Naive thymus-derived CD4-positive, alpha-beta T cell (primary cell): ENCODE data around the gene ADAP1. TPM values are rescaled to one million over a fixed set of nuclear protein-coding genes. Genes with fewer than 3 reads are reported as not detected.

Experiments used
- ATAC-seq: fragments of 150-1000 bp; cut with Tn5 transposase; 2 replicates; pipeline ENCODE4 v1.10.0; 2021; ENCODE audit warnings: mild to moderate bottlenecking, moderate library complexity
- CTCF ChIA-PET: fragments of 350-600 bp; sonication (Branson Sonifier 250); formaldehyde crosslinking; loops from one replicate; lab custom pipeline; 2021; ENCODE audit warnings: antibody characterized with exemption; lab: Charles Lee
- POLR2A ChIA-PET: fragments of 350-600 bp; sonication (Branson Sonifier 250); formaldehyde crosslinking; loops from one replicate; lab custom pipeline; 2021; ENCODE audit warnings: antibody characterized with exemption, inconsistent platforms; lab: Charles Lee
- DNase-seq, 9 donors: peaks; one replicate each; pipeline versions ENCODE4 v3.0.0 to v3.0.0-alpha.2; 2020 to 2022; ENCODE audit warnings: mixed read lengths in 1 of 9
- H3K27ac ChIP-seq: one replicate; pipeline ENCODE4 v1.7.0; 2013; ENCODE audit warnings: mild to moderate bottlenecking, low read depth, low read length, moderate library complexity
- H3K27me3 ChIP-seq, 2 donors: one replicate each; pipeline ENCODE4 v1.7.0; 2013; ENCODE audit warnings: low read length in 2 of 2, mild to moderate bottlenecking in 2 of 2, moderate library complexity in 2 of 2; ENCODE audit not compliant: control insufficient read depth in 2 of 2, insufficient read depth in 2 of 2
- H3K36me3 ChIP-seq, 3 experiments: 1 replicate in 2 of 3; 2 replicates in 1 of 3; pipeline ENCODE4 v1.7.0; 2013; ENCODE audit warnings: low read length in 3 of 3, mild to moderate bottlenecking in 3 of 3, moderate library complexity in 1 of 3; ENCODE audit not compliant: insufficient read depth in 3 of 3, control insufficient read depth in 2 of 3
- H3K4me1 ChIP-seq, 2 donors: one replicate each; pipeline ENCODE4 v1.7.0; 2013; ENCODE audit warnings: low read length in 2 of 2, mild to moderate bottlenecking in 2 of 2, moderate library complexity in 1 of 2; ENCODE audit not compliant: control insufficient read depth in 2 of 2, insufficient read depth in 2 of 2
- H3K4me3 ChIP-seq: 2 replicates; pipeline ENCODE4 v1.7.0; 2013; ENCODE audit warnings: mild to moderate bottlenecking, low read length
- H3K9me3 ChIP-seq, 3 experiments: 1 replicate in 2 of 3; 2 replicates in 1 of 3; pipeline ENCODE4 v1.7.0; 2013; ENCODE audit warnings: low read length in 3 of 3; ENCODE audit not compliant: control insufficient read depth in 2 of 3
- H3K27ac Mint-ChIP-seq, 9 donors: one replicate each; pipeline ENCODE4 v1.8.0; 2020 to 2022; ENCODE audit warnings: mixed read lengths in 9 of 9, mild to moderate bottlenecking in 8 of 9, moderate library complexity in 5 of 9, inconsistent platforms in 2 of 9
- H3K27me3 Mint-ChIP-seq, 5 donors: one replicate each; pipeline ENCODE4 v1.8.0; 2021 to 2022; ENCODE audit warnings: mixed read lengths in 5 of 5, mild to moderate bottlenecking in 1 of 5
- H3K36me3 Mint-ChIP-seq, 5 donors: one replicate each; pipeline ENCODE4 v1.8.0; 2020 to 2022; ENCODE audit warnings: mixed read lengths in 5 of 5, mild to moderate bottlenecking in 3 of 5, inconsistent platforms in 1 of 5
- H3K4me1 Mint-ChIP-seq, 7 donors: one replicate each; pipeline ENCODE4 v1.8.0; 2020 to 2022; ENCODE audit warnings: mixed read lengths in 7 of 7, mild to moderate bottlenecking in 3 of 7, inconsistent platforms in 1 of 7
- H3K4me3 Mint-ChIP-seq, 10 donors: one replicate each; pipeline ENCODE4 v1.8.0; 2020 to 2022; ENCODE audit warnings: mild to moderate bottlenecking in 10 of 10, mixed read lengths in 10 of 10, moderate library complexity in 6 of 10, inconsistent platforms in 2 of 10
- H3K9me3 Mint-ChIP-seq, 11 donors: one replicate each; pipeline ENCODE4 v1.8.0; 2020 to 2022; ENCODE audit warnings: mixed read lengths in 11 of 11, mild to moderate bottlenecking in 4 of 11, inconsistent platforms in 1 of 11, moderate library complexity in 1 of 11
- intact Hi-C, 2 donors: fragments of 100-400 bp; cut with micrococcal nuclease; formaldehyde crosslinking; loops; one replicate each; pipeline ENCODE4 v1.15.1; 2023
- polyA plus RNA-seq, 2 donors: library from polyadenylated mRNA; unstranded; fragments of 300-500 nt; fragmentation: Illumina TruSeq; gene quantifications; one replicate each; pipeline ENCODE4 v1.2.3, GENCODE V29; 2021
- total RNA-seq, 6 experiments: library from RNA in 5 of 6; stranded (reverse) in 5 of 6; gene quantifications; 1 replicate in 5 of 6; 2 replicates in 1 of 6; pipeline ENCODE4 v1.2.3 and lab custom pipeline; 2021 to 2026

The ADAP1 gene
- total and polyA plus RNA-seq, 7 experiments from 2014 or later, result 3.8 to 68.6 (median 8.7) TPM

- Histone ChIP-seq H3K4me1 (peaks cover 4 to 5% of the 10 kb centered on the region in 2 donors), H3K9me3 (no peaks in the 10 kb centered on the region), H3K4me3 (no peak overlapping the region), H3K27ac (no peak overlapping the region), H3K27me3 (no peaks in the 10 kb centered on the region), H3K36me3 (peaks cover 0 to 21% (median 0%) of the 10 kb centered on the region in 3 experiments)
- intact Hi-C loops, result loop anchor here (1.0 to 5.0 kb wide), 10 partner anchors 18 to 183 kb away; partner anchors contain the start of genes COX19 (in 1 of the 2) and GPR146 (in 1 of the 2)
- ATAC-seq, result peak; percentile 100
- DNase-seq, result peak; percentile 78 to 90 (median 89)
- H3K4me1 Mint-ChIP-seq, result peaks cover 0 to 6% (median 5%) of the 10 kb centered on the region in 7 donors
- no peaks in the 10 kb centered on the region for H3K36me3 Mint-ChIP-seq
- peak overlapping the region in 2 of 9 donors; percentile 28 to 51 for H3K27ac Mint-ChIP-seq
- H3K27me3 Mint-ChIP-seq, result no peaks in the 10 kb centered on the region
- H3K9me3 Mint-ChIP-seq, result no peaks in the 10 kb centered on the region
- H3K4me3 Mint-ChIP-seq, result peak overlapping the region in 1 of 10 donors; percentile 16
- POLR2A ChIA-PET, result interaction anchor here (0.6 to 3.5 kb wide), 9 partner anchors 18 to 176 kb away, joined by 3 to 25 read pairs (median 4); partner anchors contain the start of gene COX19
- CTCF ChIA-PET, result interaction anchor here (0.6 to 7.5 kb wide), 31 partner anchors 8 to 1415 kb away, joined by 3 to 170 read pairs (median 5); partner anchors contain the start of genes COX19 and GPR146
Observed at GRCh38 chr7:992709-993607, 38.5 kb upstream of the ADAP1 start.

- no peak overlapping the region for H3K4me3 Mint-ChIP-seq
- peaks cover 0 to 6% (median 5%) of the 10 kb centered on the region in 7 donors for H3K4me1 Mint-ChIP-seq
- no peak for DNase-seq
- ATAC-seq, result no peak
- ChIA-PET POLR2A (interaction anchor here (0.7 to 3.5 kb wide), 4 partner anchors 17 to 74 kb away, joined by 3 to 25 read pairs (median 4); partner anchors contain the start of gene COX19), CTCF (interaction anchor here (0.6 to 7.5 kb wide), 20 partner anchors 10 to 342 kb away, joined by 3 to 170 read pairs (median 6); partner anchors contain the start of genes COX19 and GPR146)
- no peaks in the 10 kb centered on the region for H3K9me3 ChIP-seq
- peaks cover 4 to 5% of the 10 kb centered on the region in 2 donors for H3K4me1 ChIP-seq
- no peaks in the 10 kb centered on the region for H3K27me3 ChIP-seq
- H3K27ac ChIP-seq, result no peak overlapping the region
- intact Hi-C loops, result loop anchor here in 1 of 2 donors (5.0 kb wide), 2 partner anchors 35 to 55 kb away; no protein-coding TSS in a partner anchor
- H3K36me3 Mint-ChIP-seq, result no peaks in the 10 kb centered on the region
- H3K9me3 Mint-ChIP-seq, result no peaks in the 10 kb centered on the region
- no peaks in the 10 kb centered on the region for H3K27me3 Mint-ChIP-seq
- no peak overlapping the region for H3K27ac Mint-ChIP-seq
- peaks cover 0 to 11% (median 0%) of the 10 kb centered on the region in 3 experiments for H3K36me3 ChIP-seq
- H3K4me3 ChIP-seq, result no peak overlapping the region
Observed at GRCh38 chr7:991729-992656, 37.5 kb upstream of the ADAP1 start.

- DNase-seq (no peak), ATAC-seq (no peak)
- no peak overlapping the region for H3K4me3 Mint-ChIP-seq
- H3K27me3 ChIP-seq, result peaks cover 0 to 4% of the 10 kb centered on the region in 2 donors
- peaks cover 0 to 4% (median 3%) of the 10 kb centered on the region in 5 donors for H3K27me3 Mint-ChIP-seq
- H3K27ac ChIP-seq, result no peak overlapping the region
- peaks cover 0 to 6% (median 5%) of the 10 kb centered on the region in 7 donors for H3K4me1 Mint-ChIP-seq
- POLR2A ChIA-PET, result no interaction called here
- peaks cover 4 to 5% of the 10 kb centered on the region in 2 donors for H3K4me1 ChIP-seq
- intact Hi-C loops, result loop anchor here in 1 of 2 donors (5.0 kb wide), 2 partner anchors 36 to 56 kb away; no protein-coding TSS in a partner anchor
- H3K36me3 Mint-ChIP-seq, result no peaks in the 10 kb centered on the region
- H3K9me3 Mint-ChIP-seq, result no peaks in the 10 kb centered on the region
- no peak overlapping the region for H3K27ac Mint-ChIP-seq
- no peaks in the 10 kb centered on the region for H3K9me3 ChIP-seq
- CTCF ChIA-PET, result interaction anchor here (2.6 to 7.5 kb wide), 3 partner anchors 16 to 77 kb away, joined by 11 to 170 read pairs (median 19); partner anchors contain the start of gene COX19
- H3K36me3 ChIP-seq, result peaks cover 0 to 5% (median 0%) of the 10 kb centered on the region in 3 experiments
- no peak overlapping the region for H3K4me3 ChIP-seq
Observed at GRCh38 chr7:990933-991728, 36.7 kb upstream of the ADAP1 start.

- peaks cover 4 to 5% of the 10 kb centered on the region in 2 donors for H3K4me1 ChIP-seq
- H3K36me3 Mint-ChIP-seq, result no peaks in the 10 kb centered on the region
- peaks cover 0 to 4% of the 10 kb centered on the region in 2 donors for H3K27me3 ChIP-seq
- no peak overlapping the region for H3K27ac ChIP-seq
- ChIA-PET CTCF (interaction anchor here (7.5 kb wide), 1 partner anchor 75 kb away, joined by 170 read pairs; no protein-coding TSS in a partner anchor), POLR2A (no interaction called here)
- H3K9me3 Mint-ChIP-seq, result no peaks in the 10 kb centered on the region
- no peak overlapping the region for H3K27ac Mint-ChIP-seq
- peaks cover 0 to 9% (median 4%) of the 10 kb centered on the region in 5 donors for H3K27me3 Mint-ChIP-seq
- no peaks in the 10 kb centered on the region for H3K36me3 ChIP-seq
- H3K4me3 Mint-ChIP-seq, result no peak overlapping the region
- no peak for ATAC-seq
- intact Hi-C loops, result loop anchor here in 1 of 2 donors (5.0 kb wide), 2 partner anchors 37 to 57 kb away; no protein-coding TSS in a partner anchor
- no peaks in the 10 kb centered on the region for H3K9me3 ChIP-seq
- no peak for DNase-seq
- peaks cover 3 to 6% (median 5%) of the 10 kb centered on the region in 7 donors for H3K4me1 Mint-ChIP-seq
- H3K4me3 ChIP-seq, result no peak overlapping the region
Observed at GRCh38 chr7:990352-990932, 36.0 kb upstream of the ADAP1 start.

- CTCF ChIA-PET, result no interaction called here
- Mint-ChIP-seq H3K27ac (no peak overlapping the region), H3K9me3 (no peaks in the 10 kb centered on the region), H3K36me3 (no peaks in the 10 kb centered on the region), H3K4me3 (no peak overlapping the region), H3K4me1 (peaks cover 3 to 6% (median 5%) of the 10 kb centered on the region in 7 donors), H3K27me3 (peaks cover 0 to 9% (median 4%) of the 10 kb centered on the region in 5 donors)
- Histone ChIP-seq H3K27ac (no peak overlapping the region), H3K4me1 (peaks cover 4 to 5% of the 10 kb centered on the region in 2 donors), H3K4me3 (no peak overlapping the region), H3K27me3 (peaks cover 0 to 4% of the 10 kb centered on the region in 2 donors), H3K36me3 (no peaks in the 10 kb centered on the region), H3K9me3 (no peaks in the 10 kb centered on the region)
- ATAC-seq (no peak), DNase-seq (no peak)
- intact Hi-C loops, result no loop called here
- POLR2A ChIA-PET, result interaction anchor here (0.5 kb wide), 1 partner anchor 88 kb away, joined by 3 read pairs; no protein-coding TSS in a partner anchor
Observed at GRCh38 chr7:988963-989529, 34.6 kb upstream of the ADAP1 start.
